Common myeloid progenitor, CD34-positive (primary cell): ENCODE data around the gene CPNE9.

Experiments
- CTCF ChIA-PET: fragments of 350-600 bp; sonication (Branson Sonifier 250); formaldehyde crosslinking; loops from one replicate; lab custom pipeline; 2021; ENCODE audit warnings: antibody characterized with exemption; lab: Charles Lee
- POLR2A ChIA-PET: fragments of 350-600 bp; sonication (Branson Sonifier 250); formaldehyde crosslinking; loops from one replicate; lab custom pipeline; 2021; ENCODE audit warnings: antibody characterized with exemption; lab: Charles Lee
- DNase-seq, 3 donors: peaks; one replicate each; pipeline versions ENCODE4 v3.0.0 to v3.0.0-alpha.2; 2013
- H3K27ac ChIP-seq, 2 experiments: 1 replicate in 1 of 2; 2 replicates in 1 of 2; pipeline ENCODE4 v1.7.0; 2013; ENCODE audit warnings: inconsistent platforms in 2 of 2, low read length in 2 of 2, mild to moderate bottlenecking in 2 of 2, low read depth in 1 of 2, moderate library complexity in 1 of 2; ENCODE audit not compliant: severe bottlenecking in 2 of 2, insufficient read depth in 1 of 2, poor library complexity in 1 of 2
- H3K27me3 ChIP-seq, 5 experiments: replicated peaks in 2 of 5; 1 replicate in 3 of 5; 2 replicates in 2 of 5; pipeline versions ENCODE4 v1.6.1 to v1.7.0; 2013; ENCODE audit warnings: low read length in 4 of 5, mild to moderate bottlenecking in 2 of 5, moderate library complexity in 2 of 5, inconsistent platforms in 1 of 5; ENCODE audit not compliant: insufficient read depth in 5 of 5, control insufficient read depth in 4 of 5
- H3K36me3 ChIP-seq, 4 experiments: 1 replicate in 2 of 4; 2 replicates in 2 of 4; pipeline versions ENCODE4 v1.6.1 to v1.7.0; 2013; ENCODE audit warnings: low read length in 3 of 4, control low read depth in 1 of 4, mild to moderate bottlenecking in 1 of 4; ENCODE audit not compliant: control insufficient read depth in 4 of 4, insufficient read depth in 4 of 4
- H3K4me1 ChIP-seq, 4 experiments: 1 replicate in 3 of 4; 2 replicates in 1 of 4; pipeline versions ENCODE4 v1.6.1 to v1.7.1; 2013; ENCODE audit warnings: low read length in 3 of 4, mild to moderate bottlenecking in 3 of 4, control low read depth in 1 of 4, inconsistent platforms in 1 of 4, moderate library complexity in 1 of 4; ENCODE audit not compliant: control insufficient read depth in 4 of 4, insufficient read depth in 4 of 4; ENCODE audit errors: control extremely low read depth in 1 of 4
- H3K4me3 ChIP-seq, 7 experiments: 1 replicate in 4 of 7; 2 replicates in 3 of 7; pipeline versions ENCODE4 v1.5.1 to v1.7.0; 2013; ENCODE audit warnings: mild to moderate bottlenecking in 7 of 7, low read length in 6 of 7, moderate library complexity in 6 of 7, inconsistent platforms in 2 of 7, low read depth in 2 of 7, control low read depth in 1 of 7; ENCODE audit not compliant: insufficient read depth in 4 of 7, control insufficient read depth in 1 of 7; ENCODE audit errors: extremely low read depth in 1 of 7
- H3K9me3 ChIP-seq, 5 experiments: 1 replicate in 4 of 5; 2 replicates in 1 of 5; pipeline versions ENCODE4 v1.6.1 to v1.7.1; 2013; ENCODE audit warnings: low read length in 4 of 5, mild to moderate bottlenecking in 2 of 5, inconsistent platforms in 1 of 5, low read depth in 1 of 5, moderate library complexity in 1 of 5; ENCODE audit not compliant: control insufficient read depth in 4 of 5, insufficient read depth in 2 of 5; ENCODE audit errors: control extremely low read depth in 1 of 5
- WGBS: methylation state at CpG from one replicate; pipeline ENCODE4 v1.1.5; 2013; ENCODE audit not compliant: insufficient coverage; 5-methylcytosine and 5-hydroxymethylcytosine counted together

Gene CPNE9

GRCh38 chr3:9730657-9731205 is 27.1 kb downstream of the CPNE9 start:
- Histone ChIP-seq H3K4me1 (peaks cover 6 to 57% (median 42%) of the 10 kb centered on the region in 4 experiments), H3K27ac (peak overlapping the region in 1 of 2 experiments; percentile 100), H3K4me3 (peak overlapping the region; percentile 46 to 97 (median 81)), H3K36me3 (peaks cover 0 to 25% (median 11%) of the 10 kb centered on the region in 4 experiments), H3K9me3 (no peaks in the 10 kb centered on the region), H3K27me3 (no peaks in the 10 kb centered on the region)
- CTCF ChIA-PET = interaction anchor here (1.3 to 8.5 kb wide), 4 partner anchors 12 to 62 kb away, joined by 3 to 107 read pairs (median 36); partner anchors contain the start of genes ARPC4, OGG1 and TADA3
- WGBS = 0% methylated on average over 12 of the region's 17 CpGs
- DNase-seq = peak; percentile 82 to 95 (median 93)
- POLR2A ChIA-PET = interaction anchor here (1.2 to 3.6 kb wide), 4 partner anchors 14 to 62 kb away, joined by 5 to 16 read pairs (median 7); partner anchors contain the start of genes ARPC4, OGG1 and TADA3

- under 1% methylated on average over 67 of the region's 88 CpGs for WGBS
- H3K9me3 ChIP-seq = no peaks in the 10 kb centered on the region
- peak within 1 kb of the TSS; percentile 99 to 100 for H3K27ac ChIP-seq
- H3K4me3 ChIP-seq = peak within 1 kb of the TSS; percentile 76 to 97 (median 88)
- H3K4me1 ChIP-seq = peaks cover 6 to 57% (median 42%) of the 10 kb centered on the region in 4 experiments
- POLR2A ChIA-PET = interaction anchor here (0.7 to 3.6 kb wide), 5 partner anchors 14 to 61 kb away, joined by 3 to 16 read pairs (median 7); partner anchors contain the start of genes ARPC4, OGG1 and TADA3
- peak; percentile 99 to 100 (median 100) for DNase-seq
- H3K27me3 ChIP-seq = no peaks in the 10 kb centered on the region
- H3K36me3 ChIP-seq = peaks cover 0 to 30% (median 14%) of the 10 kb centered on the region in 4 experiments
- CTCF ChIA-PET = interaction anchor here (1.3 to 8.5 kb wide), 6 partner anchors 13 to 77 kb away, joined by 3 to 107 read pairs (median 5); partner anchors contain the start of genes ARPC4, OGG1 and TADA3
Measured at GRCh38 chr3:9731206-9732079, 27.8 kb downstream of the CPNE9 start, which contains the start of gene BRPF1. BRPF1 (plus strand) TSS chr3:9731735; CDS start chr3:9734141, 2,406 bp downstream.

GRCh38 chr3:9732080-9732739 is 28.6 kb downstream of the CPNE9 start:
- 0% methylated on average over 35 of the region's 41 CpGs for WGBS
- CTCF ChIA-PET = interaction anchor here (0.9 to 8.5 kb wide), 9 partner anchors 13 to 107 kb away, joined by 3 to 107 read pairs (median 4); partner anchors contain the start of gene OGG1
- H3K36me3 ChIP-seq = peaks cover 4 to 37% (median 19%) of the 10 kb centered on the region in 4 experiments
- no peaks in the 10 kb centered on the region for H3K27me3 ChIP-seq
- H3K4me1 ChIP-seq = peaks cover 6 to 52% (median 37%) of the 10 kb centered on the region in 4 experiments
- H3K9me3 ChIP-seq = no peaks in the 10 kb centered on the region
- H3K4me3 ChIP-seq = peak overlapping the region; percentile 76 to 97 (median 86)
- peak; percentile 75 to 91 (median 89) for DNase-seq
- POLR2A ChIA-PET = interaction anchor here (0.7 to 3.6 kb wide), 3 partner anchors 18 to 60 kb away, joined by 3 to 16 read pairs (median 7); partner anchors contain the start of genes ARPC4, OGG1 and TADA3
- H3K27ac ChIP-seq = peak overlapping the region; percentile 99 to 100

- H3K4me1 ChIP-seq = peaks cover 6 to 46% (median 32%) of the 10 kb centered on the region in 4 experiments
- H3K36me3 ChIP-seq = peaks cover 5 to 43% (median 23%) of the 10 kb centered on the region in 4 experiments
- H3K27me3 ChIP-seq = no peaks in the 10 kb centered on the region
- WGBS = 45% methylated on average over 7 of the region's 7 CpGs
- no peaks in the 10 kb centered on the region for H3K9me3 ChIP-seq
- DNase-seq = no peak
- ChIA-PET POLR2A (interaction anchor here (1.3 to 3.6 kb wide), 2 partner anchors 11 to 17 kb away, joined by 5 to 16 read pairs; partner anchors contain the start of gene OGG1), CTCF (interaction anchor here (0.9 to 8.5 kb wide), 10 partner anchors 13 to 547 kb away, joined by 3 to 107 read pairs (median 4); partner anchors contain the start of gene OGG1)
- peak overlapping the region; percentile 76 to 97 (median 86) for H3K4me3 ChIP-seq
- peak overlapping the region; percentile 99 to 100 for H3K27ac ChIP-seq
Measured at GRCh38 chr3:9732740-9733115, 29.1 kb downstream of the CPNE9 start.

DNA sequence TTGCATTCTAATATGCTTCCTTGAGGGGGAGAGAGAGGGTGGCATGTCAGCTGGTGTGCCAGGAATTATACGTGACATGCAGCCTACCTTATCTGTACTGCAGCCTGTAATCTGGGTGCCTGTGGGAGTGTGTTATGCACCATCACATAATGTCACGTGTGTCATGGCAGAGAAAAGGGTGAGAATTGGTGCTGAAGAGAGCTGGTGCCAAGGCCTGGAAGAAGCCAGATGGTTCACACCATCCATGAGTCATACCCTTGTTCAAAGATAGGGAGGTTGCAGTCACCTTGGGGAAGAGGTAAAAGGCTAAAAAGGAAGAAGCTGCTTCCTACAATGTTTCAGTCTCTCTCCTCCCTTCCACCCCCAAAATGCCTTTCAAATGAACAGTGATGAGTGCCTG is 33.2 kb downstream of the CPNE9 start:
- Histone ChIP-seq H3K36me3 (peaks cover 15 to 84% (median 64%) of the 10 kb centered on the region in 4 experiments), H3K9me3 (no peaks in the 10 kb centered on the region), H3K27me3 (no peaks in the 10 kb centered on the region), H3K4me1 (peaks cover 3 to 33% (median 24%) of the 10 kb centered on the region in 4 experiments), H3K27ac (no peak overlapping the region), H3K4me3 (no peak overlapping the region)
- ChIA-PET POLR2A (no interaction called here), CTCF (interaction anchor here (1.0 to 2.4 kb wide), 6 partner anchors 9 to 34 kb away, joined by 3 to 13 read pairs (median 4); partner anchors contain the start of genes CPNE9 and OGG1)
- WGBS = 100% methylated on average over 2 of the region's 2 CpGs
- no peak for DNase-seq

DNA sequence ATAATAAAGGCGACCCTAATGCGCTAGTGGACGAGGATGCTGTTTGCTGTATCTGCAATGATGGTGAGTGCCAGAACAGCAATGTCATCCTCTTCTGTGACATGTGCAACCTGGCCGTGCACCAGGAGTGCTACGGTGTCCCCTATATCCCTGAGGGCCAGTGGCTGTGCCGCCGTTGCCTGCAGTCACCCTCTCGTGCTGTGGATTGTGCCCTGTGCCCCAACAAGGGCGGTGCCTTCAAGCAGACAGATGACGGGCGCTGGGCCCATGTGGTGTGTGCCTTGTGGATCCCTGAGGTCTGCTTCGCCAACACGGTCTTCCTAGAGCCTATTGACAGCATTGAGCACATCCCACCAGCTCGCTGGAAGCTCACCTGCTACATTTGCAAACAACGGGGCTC is 35.5 kb downstream of the CPNE9 start:
- Histone ChIP-seq H3K27me3 (no peaks in the 10 kb centered on the region), H3K9me3 (no peaks in the 10 kb centered on the region), H3K4me1 (peaks cover 0 to 15% (median 6%) of the 10 kb centered on the region in 4 experiments), H3K36me3 (peaks cover 36 to 95% (median 84%) of the 10 kb centered on the region in 4 experiments), H3K27ac (no peak overlapping the region), H3K4me3 (no peak overlapping the region)
- DNase-seq = no peak
- ChIA-PET POLR2A (no interaction called here), CTCF (interaction anchor here (0.7 to 3.3 kb wide), 2 partner anchors 12 to 24 kb away, joined by 3 to 16 read pairs; no protein-coding TSS in a partner anchor)
- WGBS = 96% methylated on average over 15 of the region's 15 CpGs
